WTC11 (cell line): ENCODE results near the gene GRIN2C.

Experiments
- ATF2 ChIP-seq: sonication (generic); formaldehyde crosslinking; IDR thresholded peaks from 2 replicates; pipeline ENCODE4 v1.8.1; 2022; ENCODE audit warnings: low read depth, missing genetic modification reagents, borderline replicate concordance
- CREM ChIP-seq: sonication (generic); formaldehyde crosslinking; IDR thresholded peaks from 2 replicates; pipeline ENCODE4 v1.8.1; 2022; ENCODE audit warnings: mild to moderate bottlenecking, missing genetic modification reagents, moderate library complexity
- CTCF ChIP-seq: fragments of 200-600 bp; IDR thresholded peaks from 2 replicates; pipeline ENCODE4 v1.8.0; 2022; ENCODE audit warnings: antibody characterized with exemption
- MAX ChIP-seq: sonication (generic); formaldehyde crosslinking; IDR thresholded peaks from 2 replicates; pipeline ENCODE4 v1.8.0; 2022; ENCODE audit warnings: mild to moderate bottlenecking, missing genetic modification reagents
- NR3C1 ChIP-seq: sonication (generic); formaldehyde crosslinking; conservative IDR thresholded peaks from 2 replicates; pipeline ENCODE4 v1.8.1; 2023; ENCODE audit warnings: low read depth, mild to moderate bottlenecking, missing genetic modification reagents
- PRDM15 ChIP-seq: sonication (generic); formaldehyde crosslinking; IDR thresholded peaks from 2 replicates; pipeline ENCODE4 v1.8.0; 2022; ENCODE audit warnings: missing genetic modification reagents

GRCh38 chr17:74851612-74852236, 8.0 kb downstream of the GRIN2C start:
- TF ChIP-seq MAX (CRISPR knock-in tag) (no peak), CREM (CRISPR knock-in tag) (no peak), ATF2 (CRISPR knock-in tag) (no peak), CTCF (no peak), NR3C1 (CRISPR knock-in tag) (no peak), PRDM15 (no peak)
